ENCODE data around the gene SPI1.

DNA sequence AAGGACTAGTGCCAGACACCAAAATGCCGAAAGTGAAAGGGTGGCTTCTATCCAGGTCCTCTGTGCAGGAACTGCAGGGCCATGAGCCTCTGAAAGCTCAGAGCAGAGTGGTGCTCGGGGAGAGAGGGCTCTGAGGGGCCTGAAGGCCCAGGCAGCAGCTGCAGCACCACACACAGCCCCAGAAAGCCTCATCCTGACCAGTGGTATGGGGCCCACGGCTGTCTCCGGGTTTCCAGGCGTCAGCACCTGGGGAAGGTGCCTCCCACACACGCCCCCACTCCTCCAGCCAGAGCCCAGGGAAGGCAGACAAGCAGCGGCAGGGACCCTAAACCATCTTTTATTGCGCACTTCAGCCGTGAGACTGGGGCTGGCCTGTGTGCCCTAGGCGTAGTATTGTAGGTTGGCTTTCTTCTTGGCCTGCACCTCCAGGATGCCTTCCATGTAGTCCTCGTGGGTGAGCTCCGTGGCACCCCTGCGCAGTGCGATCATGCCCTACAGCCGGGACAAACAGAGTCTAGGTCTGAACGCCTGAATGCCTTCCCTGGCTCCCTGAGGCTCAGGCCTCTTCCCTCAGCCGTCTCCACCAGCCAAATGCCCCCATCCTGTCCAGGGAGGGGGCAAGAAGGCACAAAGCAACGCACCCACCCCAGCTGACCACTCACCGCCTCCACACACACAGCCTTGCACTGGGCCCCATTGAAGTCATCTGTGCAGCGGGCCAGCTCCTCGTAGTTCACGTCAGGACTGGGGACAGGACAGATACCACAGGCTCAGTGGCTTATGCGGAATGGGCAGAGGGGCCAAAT lies 40.3 kb upstream of the SPI1 start:
- TF ChIP-seq, protein P1, sequence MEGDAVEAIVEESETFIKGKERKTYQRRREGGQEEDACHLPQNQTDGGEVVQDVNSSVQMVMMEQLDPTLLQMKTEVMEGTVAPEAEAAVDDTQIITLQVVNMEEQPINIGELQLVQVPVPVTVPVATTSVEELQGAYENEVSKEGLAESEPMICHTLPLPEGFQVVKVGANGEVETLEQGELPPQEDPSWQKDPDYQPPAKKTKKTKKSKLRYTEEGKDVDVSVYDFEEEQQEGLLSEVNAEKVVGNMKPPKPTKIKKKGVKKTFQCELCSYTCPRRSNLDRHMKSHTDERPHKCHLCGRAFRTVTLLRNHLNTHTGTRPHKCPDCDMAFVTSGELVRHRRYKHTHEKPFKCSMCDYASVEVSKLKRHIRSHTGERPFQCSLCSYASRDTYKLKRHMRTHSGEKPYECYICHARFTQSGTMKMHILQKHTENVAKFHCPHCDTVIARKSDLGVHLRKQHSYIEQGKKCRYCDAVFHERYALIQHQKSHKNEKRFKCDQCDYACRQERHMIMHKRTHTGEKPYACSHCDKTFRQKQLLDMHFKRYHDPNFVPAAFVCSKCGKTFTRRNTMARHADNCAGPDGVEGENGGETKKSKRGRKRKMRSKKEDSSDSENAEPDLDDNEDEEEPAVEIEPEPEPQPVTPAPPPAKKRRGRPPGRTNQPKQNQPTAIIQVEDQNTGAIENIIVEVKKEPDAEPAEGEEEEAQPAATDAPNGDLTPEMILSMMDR (conservative IDR thresholded peaks at IDR 0.05; ENCODE audit: low read depth, low read length), result no peak
- TF ChIP-seq EZH2 (IDR thresholded peaks at IDR 0.05; ENCODE audit: low read length, unreplicated experiment), result no peak

Data from PC-3 (cell line).